GM12878 (cell line): ENCODE results near the gene CNTN4. TPM values are rescaled to one million over a fixed set of nuclear protein-coding genes. Genes with fewer than 3 reads are reported as not detected.

Source experiments
- BACH1 ChIP-seq: fragments of 450-650 bp; IDR thresholded peaks from 2 replicates; pipeline ENCODE4 v1.6.1; 2017; ENCODE audit warnings: mild to moderate bottlenecking, borderline replicate concordance
- CEBPZ ChIP-seq: fragments of 150-350 bp; IDR thresholded peaks from 2 replicates; pipeline ENCODE4 v1.6.1; 2016; ENCODE audit warnings: low read depth, low read length
- FOS ChIP-seq: IDR thresholded peaks from 3 replicates; pipeline ENCODE4 v1.6.1; 2011; ENCODE audit warnings: borderline replicate concordance; ENCODE audit not compliant: insufficient read length; ENCODE audit errors: extremely low read depth
- IKZF2 ChIP-seq, 2 experiments: fragments of 450-650 bp; IDR thresholded peaks; 2 replicates each; pipeline ENCODE4 v1.6.1; 2017; ENCODE audit warnings: mild to moderate bottlenecking in 2 of 2, moderate library complexity in 2 of 2
- RAD51 ChIP-seq: fragments of 450-650 bp; IDR thresholded peaks from 2 replicates; pipeline ENCODE4 v1.6.1; 2016; ENCODE audit warnings: moderate library complexity, mild to moderate bottlenecking, inconsistent platforms
- REST ChIP-seq: IDR thresholded peaks from 2 replicates; pipeline ENCODE4 v1.6.1; 2012; ENCODE audit warnings: mild to moderate bottlenecking, low read depth, low read length
- SMC3 ChIP-seq: IDR thresholded peaks from 2 replicates; pipeline ENCODE4 v1.6.1; 2011; ENCODE audit warnings: low read length, improper control_type of control experiment, borderline replicate concordance
- polyA plus RNA-seq, 11 experiments: library from polyadenylated mRNA; depleted of rRNA in 4 of 11; unstranded in 6 of 11; stranded (reverse) in 5 of 11; fragments of >200 nt; fragmentation: Nextera tagmentation in 4 of 11; fragmentation: Illumina TruSeq in 1 of 11; extraction: Ambion mirVana in 4 of 11; extraction: Trizol in 1 of 11; gene quantifications; 1 replicate in 1 of 11; 2 replicates in 10 of 11; pipeline versions ENCODE4 v1.2.1 to v1.2.3, GENCODE V29; 2011 to 2016; ENCODE audit warnings: inconsistent platforms in 2 of 11, missing spikeins in 2 of 11, low read depth in 1 of 11
- total RNA-seq, 4 experiments: library from RNA; depleted of rRNA in 3 of 4; stranded (reverse); fragments of >200 nt in 3 of 4; fragmentation: Illumina TruSeq in 1 of 4; extraction: Trizol in 1 of 4; gene quantifications; 2 replicates each; pipeline versions ENCODE4 v1.2.1 to v1.2.3, GENCODE V29; 2013 to 2021

Gene CNTN4
- total and polyA plus RNA-seq, 10 of the 15 experiments (the other 5 are each of a cell fraction or from before 2014, with no cell fraction given) = 0.05 to 0.43 (median 0.15) TPM; not detected in 1

- TF ChIP-seq CEBPZ (no peak), FOS (no peak), RAD51 (no peak), REST (no peak), SMC3 (no peak), IKZF2 (IDR thresholded peaks at IDR 0.05) (no peak), BACH1 (no peak)
Observed at GRCh38 chr3:2554656-2555055, 456.0 kb downstream of the CNTN4 start (continued).
